HG03025 (cell line): ENCODE data around the gene HNF4A.
A peak's percentile ranks its signal among the peaks of the same experiment; 100 is the strongest.
"Not testable (repeated sequence)": the region's sequence is repeated elsewhere in the genome, so short reads cannot be mapped to it uniquely, and the experiment has no call there.

Experiments used
- ATAC-seq: cut with Tn5 transposase; IDR thresholded peaks from one replicate; pipeline ENCODE4 v1.9.1; 2021; ENCODE audit warnings: mild to moderate bottlenecking, moderate library complexity; ENCODE audit not compliant: unreplicated experiment, low FRiP score

The HNF4A gene

GRCh38 chr20:44355498-44356352 lies at the start of gene HNF4A:
HNF4A (plus strand) TSS chr20:44355699; CDS start chr20:44355805, 106 bp downstream.
- ATAC-seq, result no peak

- ATAC-seq, result no peak
These were observed 48.6 kb upstream of the HNF4A start for GRCh38 chr20:44306927-44307326.

GRCh38 chr20:44309763-44310663 lies 45.5 kb upstream of the HNF4A start:
- ATAC-seq, result peak; percentile 6

GRCh38 chr20:44310664-44311639 lies 44.5 kb upstream of the HNF4A start, which contains the start of gene FITM2:
FITM2 (minus strand) TSS chr20:44311202; CDS start chr20:44311148, 54 bp downstream.
- ATAC-seq, result peak; percentile 62

GRCh38 chr20:44314870-44315269 lies 40.6 kb upstream of the HNF4A start:
- no peak for ATAC-seq

GRCh38 chr20:44319839-44320422 lies 35.6 kb upstream of the HNF4A start:
- no peak for ATAC-seq

- ATAC-seq, result no peak
These were observed 31.2 kb upstream of the HNF4A start for GRCh38 chr20:44324343-44324742.

- no peak for ATAC-seq
These were observed 28.9 kb upstream of the HNF4A start for GRCh38 chr20:44326391-44327159.

GRCh38 chr20:44327748-44328147 lies 27.8 kb upstream of the HNF4A start:
- not testable (repeated sequence) for ATAC-seq

- no peak for ATAC-seq
These were observed 27.1 kb upstream of the HNF4A start for GRCh38 chr20:44328428-44328827.

GRCh38 chr20:44331201-44331600 lies 24.3 kb upstream of the HNF4A start:
- ATAC-seq, result no peak

GRCh38 chr20:44334306-44334705 lies 21.2 kb upstream of the HNF4A start:
- no peak for ATAC-seq

- no peak for ATAC-seq
These were observed 20.8 kb upstream of the HNF4A start for GRCh38 chr20:44334709-44335108.

GRCh38 chr20:44335675-44336074 lies 19.8 kb upstream of the HNF4A start:
- ATAC-seq, result no peak

- no peak for ATAC-seq
These were observed 19.4 kb upstream of the HNF4A start for GRCh38 chr20:44336086-44336485.

- ATAC-seq, result no peak
These were observed 18.6 kb upstream of the HNF4A start, which contains the start of gene R3HDML for GRCh38 chr20:44336725-44337380. R3HDML (plus strand) TSS chr20:44337043; CDS start chr20:44337158, 115 bp downstream.

GRCh38 chr20:44342248-44342647 lies 13.3 kb upstream of the HNF4A start:
- no peak for ATAC-seq

GRCh38 chr20:44343162-44343675 lies 12.3 kb upstream of the HNF4A start:
- no peak for ATAC-seq
